Trophoblast cell (in vitro differentiated cells and primary cell): ENCODE data around the gene SLC25A44.
A peak's percentile ranks its signal among the peaks of the same experiment; 100 is the strongest.

Source experiments
- DNase-seq, 2 donors: peaks; one replicate each; pipeline ENCODE4 v3.0.0-alpha.2; 2016
- H2AFZ ChIP-seq: 2 replicates; pipeline ENCODE4 v1.6.1; 2013; ENCODE audit warnings: low read length, moderate library complexity, mild to moderate bottlenecking; ENCODE audit not compliant: insufficient read depth, poor library complexity
- H2AK5ac ChIP-seq: 2 replicates; pipeline ENCODE4 v1.6.1; 2013; ENCODE audit warnings: mild to moderate bottlenecking, low read length
- H2BK120ac ChIP-seq: 2 replicates; pipeline ENCODE4 v1.6.1; 2013; ENCODE audit warnings: low read length, mild to moderate bottlenecking, moderate library complexity; ENCODE audit not compliant: insufficient read depth, poor library complexity
- H2BK12ac ChIP-seq: 2 replicates; pipeline ENCODE4 v1.6.1; 2013; ENCODE audit warnings: mild to moderate bottlenecking, low read length, moderate library complexity
- H2BK5ac ChIP-seq: 2 replicates; pipeline ENCODE4 v1.6.1; 2013; ENCODE audit warnings: low read length, low read depth, moderate library complexity, mild to moderate bottlenecking; ENCODE audit not compliant: poor library complexity
- H3K14ac ChIP-seq: 2 replicates; pipeline ENCODE4 v1.6.1; 2013; ENCODE audit warnings: mild to moderate bottlenecking, low read length
- H3K18ac ChIP-seq: 2 replicates; pipeline ENCODE4 v1.6.1; 2013; ENCODE audit warnings: mild to moderate bottlenecking, low read length
- H3K23ac ChIP-seq: 2 replicates; pipeline ENCODE4 v1.6.1; 2013; ENCODE audit warnings: low read length
- H3K27ac ChIP-seq: 2 replicates; pipeline ENCODE4 v1.5.1; 2013; ENCODE audit warnings: low read depth, mild to moderate bottlenecking, inconsistent platforms, low read length, moderate library complexity
- H3K27me3 ChIP-seq: 2 replicates; pipeline ENCODE4 v1.6.1; 2013; ENCODE audit warnings: inconsistent platforms, mild to moderate bottlenecking, low read length, moderate library complexity; ENCODE audit not compliant: insufficient read depth
- H3K36me3 ChIP-seq, 2 experiments: 1 replicate in 1 of 2; 2 replicates in 1 of 2; pipeline ENCODE4 v1.6.1; 2013; ENCODE audit warnings: low read length in 2 of 2, mild to moderate bottlenecking in 2 of 2, moderate library complexity in 1 of 2; ENCODE audit not compliant: insufficient read depth in 2 of 2, control insufficient read depth in 1 of 2
- H3K4ac ChIP-seq: 2 replicates; pipeline ENCODE4 v1.6.1; 2013; ENCODE audit warnings: low read depth, mild to moderate bottlenecking, low read length, moderate library complexity
- H3K4me1 ChIP-seq, 2 experiments: 1 replicate in 1 of 2; 2 replicates in 1 of 2; pipeline ENCODE4 v1.6.1; 2013; ENCODE audit warnings: low read length in 2 of 2, mild to moderate bottlenecking in 2 of 2, moderate library complexity in 1 of 2; ENCODE audit not compliant: insufficient read depth in 2 of 2, control insufficient read depth in 1 of 2
- H3K4me2 ChIP-seq: 2 replicates; pipeline ENCODE4 v1.6.1; 2013; ENCODE audit warnings: inconsistent platforms, mild to moderate bottlenecking, low read length, moderate library complexity
- H3K4me3 ChIP-seq: 2 replicates; pipeline ENCODE4 v1.5.1; 2013; ENCODE audit warnings: mild to moderate bottlenecking, low read depth, low read length, inconsistent platforms
- H3K79me1 ChIP-seq: one replicate; pipeline ENCODE4 v1.6.1; 2013; ENCODE audit warnings: low read length
- H3K79me2 ChIP-seq: 2 replicates; pipeline ENCODE4 v1.6.1; 2013; ENCODE audit warnings: low read length, mild to moderate bottlenecking; ENCODE audit not compliant: control insufficient read depth, insufficient read depth, poor library complexity
- H3K9ac ChIP-seq: 2 replicates; pipeline ENCODE4 v1.6.1; 2013; ENCODE audit warnings: mild to moderate bottlenecking, low read length
- H3K9me3 ChIP-seq: 2 replicates; pipeline ENCODE4 v1.6.1; 2013; ENCODE audit warnings: low read depth, mild to moderate bottlenecking, control low read depth, inconsistent platforms, low read length; ENCODE audit not compliant: insufficient read depth
- H4K12ac ChIP-seq: 2 replicates; pipeline ENCODE4 v1.6.1; 2013; ENCODE audit warnings: low read depth, mild to moderate bottlenecking, low read length, moderate library complexity
- H4K8ac ChIP-seq: 2 replicates; pipeline ENCODE4 v1.6.1; 2013; ENCODE audit warnings: low read depth, mild to moderate bottlenecking, low read length, moderate library complexity
- H4K91ac ChIP-seq: one replicate; pipeline ENCODE4 v1.6.1; 2013; ENCODE audit warnings: low read depth, mild to moderate bottlenecking, low read length, moderate library complexity
- WGBS: extraction: QIAGEN DNeasy Blood & Tissue Kit; methylation state at CpG from one replicate; pipeline ENCODE4 v1.1.7; 2013; ENCODE audit warnings: missing lambda C conversion rate; ENCODE audit not compliant: insufficient read length, insufficient coverage; ENCODE audit errors: extremely low coverage; 5-methylcytosine and 5-hydroxymethylcytosine counted together

The SLC25A44 gene

DNA sequence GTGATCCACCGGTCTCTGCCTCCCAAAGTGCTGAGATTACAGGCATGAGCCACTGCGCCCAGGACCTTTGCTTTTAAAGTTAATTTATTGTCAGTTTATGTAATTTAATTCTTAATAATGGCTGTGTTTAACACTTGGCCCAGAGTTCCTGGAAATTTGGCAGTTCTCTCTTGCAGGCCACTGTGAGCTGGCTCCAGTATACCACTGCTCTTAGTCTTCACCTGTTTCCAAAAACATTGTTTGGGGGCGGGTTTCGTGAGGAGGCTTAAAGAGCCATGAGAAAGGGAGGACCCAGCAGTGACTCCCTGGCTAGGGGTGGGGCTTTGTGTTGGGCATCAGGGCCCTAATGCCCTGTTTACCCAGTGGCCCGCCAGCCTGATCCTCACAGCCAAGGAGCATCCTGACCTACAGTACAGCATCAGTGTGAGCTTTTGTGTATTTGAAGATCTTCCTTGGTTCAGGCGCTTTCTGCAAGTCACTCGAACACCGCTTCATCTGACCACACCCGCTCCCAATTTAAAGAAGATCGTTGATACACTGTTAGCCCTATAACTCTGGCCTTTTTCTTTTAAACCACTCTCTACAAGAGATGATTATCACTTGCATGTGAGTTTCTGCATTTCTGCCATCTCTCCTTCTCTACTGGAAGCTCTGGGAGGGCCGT, 36.0 kb downstream of the SLC25A44 start:
- Histone ChIP-seq H4K8ac (no peak overlapping the region), H2AFZ (no peak overlapping the region), H2BK120ac (no peak overlapping the region), H3K9me3 (no peaks in the 10 kb centered on the region), H3K27me3 (no peaks in the 10 kb centered on the region), H3K18ac (no peak overlapping the region), H3K27ac (no peak overlapping the region), H4K91ac (no peak overlapping the region), H3K79me2 (no peaks in the 10 kb centered on the region), H3K4ac (no peak overlapping the region), H3K4me3 (no peak overlapping the region), H3K9ac (no peak overlapping the region), H3K4me1 (peaks cover 8 to 21% of the 10 kb centered on the region in 2 experiments), H4K12ac (no peak overlapping the region), H2AK5ac (no peak overlapping the region), H3K23ac (no peak overlapping the region), H3K36me3 (peaks cover 10 to 13% of the 10 kb centered on the region in 2 experiments), H3K79me1 (peaks cover 3% of the 10 kb centered on the region), H2BK12ac (no peak overlapping the region), H3K14ac (no peak overlapping the region), H2BK5ac (no peak overlapping the region), H3K4me2 (no peak overlapping the region)
- DNase-seq = no peak
- no CpG with 5 or more reads among the region's 11 CpGs for WGBS

DNA sequence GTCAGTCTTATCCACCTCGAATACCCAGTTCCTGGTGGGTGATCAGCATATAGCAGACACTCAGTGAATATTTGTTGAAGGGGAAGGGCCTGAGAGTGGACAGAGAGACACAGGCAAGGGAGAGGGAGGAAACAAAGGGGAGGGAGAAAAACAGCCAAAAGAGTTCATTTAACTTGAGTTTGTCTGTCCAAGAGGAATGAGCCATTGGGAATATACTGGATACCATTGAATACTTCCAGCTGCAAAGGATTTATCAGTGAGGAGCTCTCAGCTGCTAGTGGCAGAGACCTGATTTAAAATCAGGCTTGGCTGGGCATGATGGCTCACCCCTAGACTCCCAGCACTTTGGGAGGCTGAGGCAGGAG, 36.6 kb downstream of the SLC25A44 start:
- no peak overlapping the region for H4K12ac ChIP-seq
- no peak overlapping the region for H4K91ac ChIP-seq
- H2BK120ac ChIP-seq = no peak overlapping the region
- no peak for DNase-seq
- H3K27ac ChIP-seq = no peak overlapping the region
- H3K18ac ChIP-seq = no peak overlapping the region
- no peaks in the 10 kb centered on the region for H3K27me3 ChIP-seq
- H3K79me2 ChIP-seq = no peaks in the 10 kb centered on the region
- H3K4ac ChIP-seq = no peak overlapping the region
- no peak overlapping the region for H2AFZ ChIP-seq
- H3K79me1 ChIP-seq = peaks cover 3% of the 10 kb centered on the region
- H3K14ac ChIP-seq = no peak overlapping the region
- no peak overlapping the region for H2AK5ac ChIP-seq
- H3K4me1 ChIP-seq = peaks cover 8 to 21% of the 10 kb centered on the region in 2 experiments
- WGBS = no CpG with 5 or more reads among the region's 1 CpG
- H3K9me3 ChIP-seq = no peaks in the 10 kb centered on the region
- no peak overlapping the region for H3K9ac ChIP-seq
- H3K4me3 ChIP-seq = no peak overlapping the region
- H2BK5ac ChIP-seq = no peak overlapping the region
- H3K23ac ChIP-seq = no peak overlapping the region
- no peak overlapping the region for H2BK12ac ChIP-seq
- peaks cover 10 to 13% of the 10 kb centered on the region in 2 experiments for H3K36me3 ChIP-seq
- no peak overlapping the region for H4K8ac ChIP-seq
- H3K4me2 ChIP-seq = no peak overlapping the region

DNA sequence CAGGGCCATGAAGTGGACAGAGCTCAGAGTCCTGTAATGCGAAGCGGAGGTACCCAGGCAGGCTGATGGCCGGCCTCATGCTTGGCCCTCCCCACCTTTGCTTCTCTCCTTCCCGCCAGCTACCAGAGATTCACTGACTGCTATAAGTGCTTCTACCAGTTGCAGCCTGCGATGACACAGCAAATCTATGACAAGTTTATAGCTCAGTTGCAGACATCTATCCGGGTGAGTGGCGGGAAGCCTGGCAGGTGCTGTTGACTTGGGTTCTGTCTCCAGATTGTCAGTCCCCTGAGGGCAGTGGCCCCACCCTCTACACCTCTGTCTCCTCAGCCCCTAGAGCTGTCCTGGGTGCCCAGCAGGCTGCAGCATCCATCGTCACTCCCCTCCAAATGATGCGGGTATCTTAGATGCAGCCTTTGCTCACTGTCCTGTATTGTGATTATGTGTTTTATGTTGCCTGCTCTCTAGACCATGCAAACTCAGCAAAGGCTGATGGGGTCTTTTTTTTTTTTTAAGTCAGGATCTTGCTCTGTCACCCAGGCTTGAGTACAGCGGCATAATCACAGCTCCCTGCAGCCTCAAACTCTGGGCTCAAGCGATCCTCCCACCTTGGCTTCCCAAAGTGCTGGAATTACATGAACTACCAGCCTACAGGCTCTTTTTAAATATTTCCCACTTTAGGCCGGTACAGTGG, 38.4 kb downstream of the SLC25A44 start:
- H3K27ac ChIP-seq = no peak overlapping the region
- H3K9me3 ChIP-seq = no peaks in the 10 kb centered on the region
- no peaks in the 10 kb centered on the region for H3K79me2 ChIP-seq
- WGBS = no CpG with 5 or more reads among the region's 12 CpGs
- H3K4me1 ChIP-seq = peaks cover 8 to 21% of the 10 kb centered on the region in 2 experiments
- no peak overlapping the region for H2AK5ac ChIP-seq
- H2AFZ ChIP-seq = no peak overlapping the region
- no peak overlapping the region for H2BK120ac ChIP-seq
- no peak overlapping the region for H3K4me2 ChIP-seq
- no peak overlapping the region for H3K14ac ChIP-seq
- H3K27me3 ChIP-seq = no peaks in the 10 kb centered on the region
- H3K79me1 ChIP-seq = peaks cover 3% of the 10 kb centered on the region
- H3K9ac ChIP-seq = no peak overlapping the region
- no peak overlapping the region for H3K23ac ChIP-seq
- H4K8ac ChIP-seq = no peak overlapping the region
- no peak overlapping the region for H3K18ac ChIP-seq
- no peak overlapping the region for H4K91ac ChIP-seq
- H2BK5ac ChIP-seq = no peak overlapping the region
- no peak overlapping the region for H2BK12ac ChIP-seq
- no peak for DNase-seq
- H3K4ac ChIP-seq = no peak overlapping the region
- H4K12ac ChIP-seq = no peak overlapping the region
- H3K4me3 ChIP-seq = no peak overlapping the region
- H3K36me3 ChIP-seq = peaks cover 19 to 20% of the 10 kb centered on the region in 2 experiments

- Histone ChIP-seq H2AK5ac (no peak overlapping the region), H2BK5ac (peak overlapping the region; percentile 32)
These were observed 39.7 kb downstream of the SLC25A44 start for GRCh38 chr1:156233426-156234127.

More at GRCh38 chr1:156233426-156234127, 39.7 kb downstream of the SLC25A44 start:
- Histone ChIP-seq H4K12ac (no peak overlapping the region), H2BK12ac (peak overlapping the region; percentile 65), H3K4me3 (no peak overlapping the region), H3K36me3 (peaks cover 19 to 24% of the 10 kb centered on the region in 2 experiments), H3K14ac (no peak overlapping the region), H3K4me2 (no peak overlapping the region), H3K79me2 (no peaks in the 10 kb centered on the region), H3K27me3 (no peaks in the 10 kb centered on the region), H3K23ac (no peak overlapping the region), H3K4ac (no peak overlapping the region), H3K9ac (no peak overlapping the region), H3K18ac (peak overlapping the region; percentile 44), H3K79me1 (peaks cover 3% of the 10 kb centered on the region), H3K9me3 (no peaks in the 10 kb centered on the region), H2AFZ (no peak overlapping the region), H3K27ac (no peak overlapping the region), H4K8ac (no peak overlapping the region), H3K4me1 (peaks cover 8 to 19% of the 10 kb centered on the region in 2 experiments), H2BK120ac (peak overlapping the region; percentile 33), H4K91ac (peak overlapping the region; percentile 31)
- WGBS = no CpG with 5 or more reads among the region's 5 CpGs
- peak in 1 of 2 donors; percentile 64 for DNase-seq
